HUES6 (cell line): ENCODE results near the gene GFPT2.

Experiments
- H3K27ac ChIP-seq: 2 replicates; pipeline ENCODE4 v1.7.0; 2013; ENCODE audit warnings: low read depth, mild to moderate bottlenecking, low read length, inconsistent platforms
- H3K27me3 ChIP-seq: 2 replicates; pipeline ENCODE4 v1.6.1; 2013; ENCODE audit warnings: low read length; ENCODE audit not compliant: control insufficient read depth, insufficient read depth
- H3K36me3 ChIP-seq: 2 replicates; pipeline ENCODE4 v1.6.1; 2013; ENCODE audit warnings: low read length; ENCODE audit not compliant: control insufficient read depth, insufficient read depth
- H3K4me1 ChIP-seq: 2 replicates; pipeline ENCODE4 v1.6.1; 2013; ENCODE audit warnings: low read length; ENCODE audit not compliant: control insufficient read depth, insufficient read depth
- H3K4me3 ChIP-seq: 2 replicates; pipeline ENCODE4 v1.5.1; 2013; ENCODE audit warnings: low read depth, low read length
- H3K9ac ChIP-seq: one replicate; pipeline ENCODE4 v1.6.1; 2013; ENCODE audit warnings: mild to moderate bottlenecking, low read length
- H3K9me3 ChIP-seq: 2 replicates; pipeline ENCODE4 v1.6.1; 2013; ENCODE audit warnings: low read depth, low read length; ENCODE audit not compliant: control insufficient read depth, insufficient read depth

Gene GFPT2

GRCh38 chr5:180390441-180391190 is 37.5 kb upstream of the GFPT2 start:
- no peak overlapping the region for H3K27ac ChIP-seq
- no peaks in the 10 kb centered on the region for H3K27me3 ChIP-seq
- no peaks in the 10 kb centered on the region for H3K36me3 ChIP-seq
- H3K4me1 ChIP-seq: peaks cover 15% of the 10 kb centered on the region
- no peak overlapping the region for H3K4me3 ChIP-seq
- no peaks in the 10 kb centered on the region for H3K9me3 ChIP-seq
- H3K9ac ChIP-seq: no peak overlapping the region

GRCh38 chr5:180389252-180390101 is 36.3 kb upstream of the GFPT2 start:
- H3K4me1 ChIP-seq: peaks cover 15% of the 10 kb centered on the region
- no peak overlapping the region for H3K27ac ChIP-seq
- H3K9me3 ChIP-seq: no peaks in the 10 kb centered on the region
- no peaks in the 10 kb centered on the region for H3K27me3 ChIP-seq
- no peaks in the 10 kb centered on the region for H3K36me3 ChIP-seq
- H3K4me3 ChIP-seq: no peak overlapping the region
- peak overlapping the region; percentile 13 for H3K9ac ChIP-seq

- no peaks in the 10 kb centered on the region for H3K9me3 ChIP-seq
- H3K4me3 ChIP-seq: no peak overlapping the region
- H3K9ac ChIP-seq: no peak overlapping the region
- no peaks in the 10 kb centered on the region for H3K36me3 ChIP-seq
- no peaks in the 10 kb centered on the region for H3K27me3 ChIP-seq
- no peak overlapping the region for H3K27ac ChIP-seq
- peaks cover 15% of the 10 kb centered on the region for H3K4me1 ChIP-seq
Observed at GRCh38 chr5:180387798-180388197, 34.7 kb upstream of the GFPT2 start.

- Histone ChIP-seq H3K27me3 (no peaks in the 10 kb centered on the region), H3K9me3 (no peaks in the 10 kb centered on the region), H3K27ac (no peak overlapping the region), H3K4me3 (no peak overlapping the region), H3K9ac (no peak overlapping the region), H3K36me3 (no peaks in the 10 kb centered on the region), H3K4me1 (no peaks in the 10 kb centered on the region; the same call in 1 of the 2 replicates)
Observed at GRCh38 chr5:180382926-180383325, 29.8 kb upstream of the GFPT2 start.

- no peaks in the 10 kb centered on the region; the same call in 1 of the 2 replicates for H3K4me1 ChIP-seq
- no peak overlapping the region for H3K9ac ChIP-seq
- H3K27ac ChIP-seq: no peak overlapping the region
- no peaks in the 10 kb centered on the region for H3K36me3 ChIP-seq
- H3K9me3 ChIP-seq: no peaks in the 10 kb centered on the region
- H3K4me3 ChIP-seq: no peak overlapping the region
- H3K27me3 ChIP-seq: no peaks in the 10 kb centered on the region
Observed at GRCh38 chr5:180381851-180382480, 28.8 kb upstream of the GFPT2 start.

- peak overlapping the region; percentile 23 for H3K9ac ChIP-seq
- no peaks in the 10 kb centered on the region for H3K36me3 ChIP-seq
- no peak overlapping the region for H3K27ac ChIP-seq
- no peaks in the 10 kb centered on the region for H3K27me3 ChIP-seq
- no peaks in the 10 kb centered on the region for H3K9me3 ChIP-seq
- no peaks in the 10 kb centered on the region; the same call in 1 of the 2 replicates for H3K4me1 ChIP-seq
- H3K4me3 ChIP-seq: no peak overlapping the region
Observed at GRCh38 chr5:180381428-180381827, 28.3 kb upstream of the GFPT2 start.

GRCh38 chr5:180380856-180381255 is 27.7 kb upstream of the GFPT2 start:
- no peak overlapping the region for H3K4me3 ChIP-seq
- no peaks in the 10 kb centered on the region for H3K36me3 ChIP-seq
- H3K9me3 ChIP-seq: no peaks in the 10 kb centered on the region
- no peaks in the 10 kb centered on the region; the same call in 1 of the 2 replicates for H3K4me1 ChIP-seq
- no peaks in the 10 kb centered on the region for H3K27me3 ChIP-seq
- no peak overlapping the region for H3K9ac ChIP-seq
- H3K27ac ChIP-seq: no peak overlapping the region

- Histone ChIP-seq H3K36me3 (no peaks in the 10 kb centered on the region), H3K4me3 (no peak overlapping the region), H3K9me3 (no peaks in the 10 kb centered on the region), H3K27me3 (no peaks in the 10 kb centered on the region), H3K9ac (no peak overlapping the region), H3K4me1 (no peaks in the 10 kb centered on the region; the same call in 1 of the 2 replicates), H3K27ac (no peak overlapping the region)
Observed at GRCh38 chr5:180380441-180380840, 27.3 kb upstream of the GFPT2 start.

- Histone ChIP-seq H3K9me3 (no peaks in the 10 kb centered on the region), H3K36me3 (no peaks in the 10 kb centered on the region), H3K27ac (no peak overlapping the region), H3K4me3 (no peak overlapping the region), H3K27me3 (no peaks in the 10 kb centered on the region), H3K4me1 (no peaks in the 10 kb centered on the region; the same call in 1 of the 2 replicates), H3K9ac (no peak overlapping the region)
Observed at GRCh38 chr5:180379355-180380070, 26.4 kb upstream of the GFPT2 start.

GRCh38 chr5:180378438-180379344 is 25.6 kb upstream of the GFPT2 start:
- H3K27ac ChIP-seq: no peak overlapping the region
- H3K4me3 ChIP-seq: no peak overlapping the region
- no peaks in the 10 kb centered on the region; the same call in 1 of the 2 replicates for H3K4me1 ChIP-seq
- no peak overlapping the region for H3K9ac ChIP-seq
- H3K9me3 ChIP-seq: no peaks in the 10 kb centered on the region
- H3K36me3 ChIP-seq: no peaks in the 10 kb centered on the region
- H3K27me3 ChIP-seq: no peaks in the 10 kb centered on the region
